ENCODE data around the gene STOX1.
"Not testable (repeated sequence)": the region's sequence is repeated elsewhere in the genome, so short reads cannot be mapped to it uniquely, and the experiment has no call there.

STOX1 gene

GRCh38 chr10:68828833-68829232, 1.5 kb downstream of the STOX1 start:
- DNase-seq (ENCODE audit: low read depth, low spot score), result no peak

- no peak for DNase-seq (ENCODE audit: low read depth, low spot score)
Observed at GRCh38 chr10:68829521-68829920, 2.2 kb downstream of the STOX1 start.

GRCh38 chr10:68829952-68830351, 2.6 kb downstream of the STOX1 start:
- DNase-seq (ENCODE audit: low read depth, low spot score), result no peak

GRCh38 chr10:68831961-68832455, 4.7 kb downstream of the STOX1 start:
- no peak for DNase-seq (ENCODE audit: low read depth, low spot score)

GRCh38 chr10:68832601-68833000, 5.3 kb downstream of the STOX1 start:
- DNase-seq (ENCODE audit: low read depth, low spot score), result peak; percentile 9

GRCh38 chr10:68837626-68838322, 10.4 kb downstream of the STOX1 start:
- DNase-seq (ENCODE audit: low read depth, low spot score), result no peak

- not testable (repeated sequence) for DNase-seq (ENCODE audit: low read depth, low spot score)
Observed at GRCh38 chr10:68840650-68841049, 13.3 kb downstream of the STOX1 start.

- DNase-seq (ENCODE audit: low read depth, low spot score), result no peak
Observed at GRCh38 chr10:68848281-68848680, 20.9 kb downstream of the STOX1 start.

GRCh38 chr10:68848806-68849205, 21.5 kb downstream of the STOX1 start:
- DNase-seq (ENCODE audit: low read depth, low spot score), result no peak

- no peak for DNase-seq (ENCODE audit: low read depth, low spot score)
Observed at GRCh38 chr10:68856352-68856751, 29.0 kb downstream of the STOX1 start.

GRCh38 chr10:68857005-68857404, 29.7 kb downstream of the STOX1 start:
- DNase-seq (ENCODE audit: low read depth, low spot score), result no peak

- DNase-seq (ENCODE audit: low read depth, low spot score), result peak; percentile 22
Observed at GRCh38 chr10:68861253-68861652, 33.9 kb downstream of the STOX1 start.

GRCh38 chr10:68864611-68865010, 37.3 kb downstream of the STOX1 start:
- no peak for DNase-seq (ENCODE audit: low read depth, low spot score)

- not testable (repeated sequence) for DNase-seq (ENCODE audit: low read depth, low spot score)
Observed at GRCh38 chr10:68868173-68868572, 40.8 kb downstream of the STOX1 start.

- DNase-seq (ENCODE audit: low read depth, low spot score), result no peak
Observed at GRCh38 chr10:68869623-68870022, 42.3 kb downstream of the STOX1 start.

GRCh38 chr10:68870061-68870460, 42.7 kb downstream of the STOX1 start:
- DNase-seq (ENCODE audit: low read depth, low spot score), result no peak

- DNase-seq (ENCODE audit: low read depth, low spot score), result no peak
Observed at GRCh38 chr10:68870545-68871104, 43.3 kb downstream of the STOX1 start.

GRCh38 chr10:68871105-68871711, 43.9 kb downstream of the STOX1 start:
- DNase-seq (ENCODE audit: low read depth, low spot score), result peak; percentile 72

- DNase-seq (ENCODE audit: low read depth, low spot score), result peak; percentile 96
Observed at GRCh38 chr10:68871731-68872342, 44.5 kb downstream of the STOX1 start.

GRCh38 chr10:68876246-68877138, 49.2 kb downstream of the STOX1 start:
- peak; percentile 16 for DNase-seq (ENCODE audit: low read depth, low spot score)

GRCh38 chr10:68877482-68878110, 50.3 kb downstream of the STOX1 start:
- DNase-seq (ENCODE audit: low read depth, low spot score), result no peak
